A549 (cell line): ENCODE results near the gene PTPN14. TPM values are rescaled to one million over a fixed set of nuclear protein-coding genes. Genes with fewer than 3 reads are reported as not detected.

ENCODE experiments used
- ATAC-seq, 2 experiments: fragments of 200-7000 bp in 1 of 2; fragments of >200 bp in 1 of 2; cut with Nextera tagmentation in 1 of 2; cut with Tn5 transposase in 1 of 2; 3 replicates each; pipeline versions ENCODE4 v1.8.0 to v1.9.1; 2018 to 2020; ENCODE audit warnings: mild to moderate bottlenecking in 1 of 2, moderate library complexity in 1 of 2
- CTCF ChIA-PET: fragments of 300-600 bp; sonication (Branson Sonifier 250); formaldehyde crosslinking; extraction: SDS; loops from one replicate; lab custom pipeline; 2021; ENCODE audit warnings: antibody characterized with exemption, inconsistent platforms; lab: Yijun Ruan, JAX
- POLR2A ChIA-PET: fragments of 350-600 bp; formaldehyde crosslinking; extraction: SDS; loops from one replicate; lab custom pipeline; 2021; ENCODE audit warnings: antibody characterized with exemption, inconsistent platforms; lab: Yijun Ruan, JAX
- DNase-seq, 2 experiments: peaks; one replicate each; pipeline versions ENCODE4 v3.0.0 to v3.0.0-alpha.2; 2011 to 2016; ENCODE audit warnings: low read depth in 1 of 2, low spot score in 1 of 2
- FAIRE-seq: peaks from 2 replicates; lab custom pipeline; 2011; peaks lifted over from hg19 to GRCh38; lab: Jason Lieb, UNC
- H3K27ac ChIP-seq, 2 experiments: fragments of >200 bp; sonication (Bioruptor Twin); formaldehyde crosslinking; 3 replicates each; pipeline ENCODE4 v1.5.1; 2016 to 2017
- H3K4me1 ChIP-seq: fragments of >200 bp; sonication (Bioruptor Twin); formaldehyde crosslinking; 3 replicates; pipeline ENCODE4 v1.6.1; 2016
- H3K4me2 ChIP-seq: fragments of >200 bp; sonication (Bioruptor Twin); formaldehyde crosslinking; 3 replicates; pipeline ENCODE4 v1.6.1; 2016
- H3K4me3 ChIP-seq: fragments of >200 bp; sonication (Bioruptor Twin); formaldehyde crosslinking; 3 replicates; pipeline ENCODE4 v1.5.1; 2016
- H3K9me3 ChIP-seq: fragments of >200 bp; sonication (Bioruptor Twin); formaldehyde crosslinking; 3 replicates; pipeline ENCODE4 v1.6.1; 2016
- CHD4 ChIP-seq: fragments of 200-600 bp; sonication (generic); IDR thresholded peaks from 2 replicates; pipeline ENCODE4 v1.6.1; 2016; ENCODE audit warnings: antibody characterized with exemption, mild to moderate bottlenecking, borderline replicate concordance
- EHMT2 ChIP-seq: fragments of 200-600 bp; sonication (generic); IDR thresholded peaks from 2 replicates; pipeline ENCODE4 v1.6.1; 2016; ENCODE audit warnings: antibody characterized with exemption, low read depth, mild to moderate bottlenecking, moderate library complexity
- EP300 ChIP-seq, 2 experiments: fragments of >200 bp; sonication (Bioruptor Twin); formaldehyde crosslinking; IDR thresholded peaks; 2 replicates in 1 of 2; 3 replicates in 1 of 2; pipeline ENCODE4 v1.6.1; 2016 to 2017
- GATA3 ChIP-seq: IDR thresholded peaks from 2 replicates; pipeline ENCODE4 v1.6.1; 2012; ENCODE audit warnings: borderline replicate concordance
- HDAC2 ChIP-seq: fragments of 200-600 bp; sonication (generic); IDR thresholded peaks from 2 replicates; pipeline ENCODE4 v1.6.1; 2016
- HEYL ChIP-seq: fragments of 250-450 bp; sonication (Bioruptor Pico); IDR thresholded peaks from 2 replicates; pipeline ENCODE4 v1.8.0; 2021; ENCODE audit warnings: mild to moderate bottlenecking, moderate library complexity
- HOXB13 ChIP-seq: fragments of 250-450 bp; sonication (Bioruptor Pico); IDR thresholded peaks from 2 replicates; pipeline ENCODE4 v1.5.0; 2020; ENCODE audit warnings: low read depth, mild to moderate bottlenecking, moderate library complexity
- JUNB ChIP-seq: fragments of >200 bp; sonication (Bioruptor Twin); formaldehyde crosslinking; IDR thresholded peaks from 2 replicates; pipeline ENCODE4 v1.6.1; 2016
- KDM5A ChIP-seq: fragments of 200-600 bp; sonication (generic); IDR thresholded peaks from 2 replicates; pipeline ENCODE4 v1.6.1; 2016; ENCODE audit warnings: antibody characterized with exemption, mild to moderate bottlenecking
- MAFK ChIP-seq: fragments of 450-650 bp; IDR thresholded peaks from 2 replicates; pipeline ENCODE4 v1.6.1; 2014; ENCODE audit not compliant: partially characterized antibody
- MAZ ChIP-seq: fragments of 150-350 bp; IDR thresholded peaks from 2 replicates; pipeline ENCODE4 v1.6.1; 2014; ENCODE audit warnings: antibody characterized with exemption, low read depth, low read length, borderline replicate concordance
- MYC ChIP-seq: IDR thresholded peaks from 2 replicates; pipeline ENCODE4 v1.6.1; 2012; ENCODE audit warnings: mild to moderate bottlenecking, inconsistent platforms, low read length, improper control_type of control experiment, borderline replicate concordance
- NFE2L2 ChIP-seq: fragments of 150-350 bp; conservative IDR thresholded peaks from 2 replicates; pipeline ENCODE4 v1.6.1; 2014; ENCODE audit warnings: low read length
- NPAS2 ChIP-seq: fragments of 250-450 bp; sonication (Bioruptor Pico); IDR thresholded peaks from 2 replicates; pipeline ENCODE4 v1.8.0; 2022; ENCODE audit warnings: mild to moderate bottlenecking, moderate library complexity, borderline replicate concordance
- PHF8 ChIP-seq: fragments of 200-600 bp; sonication (generic); IDR thresholded peaks from 2 replicates; pipeline ENCODE4 v1.6.1; 2016; ENCODE audit warnings: low read depth, mild to moderate bottlenecking, antibody characterized with exemption, moderate library complexity, borderline replicate concordance
- POLR2A ChIP-seq: IDR thresholded peaks from 2 replicates; pipeline ENCODE4 v1.6.1; 2012; ENCODE audit warnings: mild to moderate bottlenecking, low read length
- RAD21 ChIP-seq, 2 experiments: fragments of >200 bp in 1 of 2; sonication (Bioruptor Twin) in 1 of 2; formaldehyde crosslinking in 1 of 2; IDR thresholded peaks in 1 of 2; conservative IDR thresholded peaks in 1 of 2; 2 replicates in 1 of 2; 3 replicates in 1 of 2; pipeline ENCODE4 v1.6.1; 2012 to 2018; ENCODE audit warnings: inconsistent platforms in 1 of 2
- RARB ChIP-seq: fragments of 250-450 bp; sonication (Bioruptor Pico); IDR thresholded peaks from 2 replicates; pipeline ENCODE4 v1.8.0; 2021; ENCODE audit warnings: mild to moderate bottlenecking, moderate library complexity
- RFX5 ChIP-seq: fragments of 450-650 bp; IDR thresholded peaks from 2 replicates; pipeline ENCODE4 v1.7.1; 2014; ENCODE audit warnings: antibody characterized with exemption, mild to moderate bottlenecking, moderate library complexity
- RNF2 ChIP-seq: fragments of 200-600 bp; sonication (generic); IDR thresholded peaks from 2 replicates; pipeline ENCODE4 v1.6.1; 2016; ENCODE audit warnings: low read depth, mild to moderate bottlenecking, antibody characterized with exemption, moderate library complexity, borderline replicate concordance
- SMC3 ChIP-seq: fragments of >200 bp; sonication (Bioruptor Twin); formaldehyde crosslinking; IDR thresholded peaks from 3 replicates; pipeline ENCODE4 v1.6.1; 2018; ENCODE audit warnings: inconsistent platforms
- ZC3H11A ChIP-seq: fragments of 450-650 bp; IDR thresholded peaks from 2 replicates; pipeline ENCODE4 v1.6.1; 2014; ENCODE audit warnings: antibody characterized with exemption, mild to moderate bottlenecking
- ZNF302 ChIP-seq: fragments of 250-450 bp; sonication (Bioruptor Pico); IDR thresholded peaks from 2 replicates; pipeline ENCODE4 v1.9.0; 2021; ENCODE audit warnings: inconsistent platforms, mild to moderate bottlenecking, moderate library complexity
- ZSCAN20 ChIP-seq: fragments of 250-450 bp; sonication (Bioruptor Pico); IDR thresholded peaks from 2 replicates; pipeline ENCODE4 v1.8.0; 2022; ENCODE audit warnings: mild to moderate bottlenecking, moderate library complexity
- WGBS: methylation state at CpG from one replicate; pipeline ENCODE4 v1.1.6; 2017; ENCODE audit errors: missing lambda C conversion rate; 5-methylcytosine and 5-hydroxymethylcytosine counted together
- polyA minus RNA-seq: library from RNA; depleted of rRNA, polyadenylated mRNA; stranded (reverse); fragments of >200 nt; gene quantifications from 2 replicates; pipeline ENCODE4 v1.2.3, GENCODE V29; 2011; rRNA and poly(A)+ RNA removed
- polyA plus RNA-seq, 4 experiments: library from polyadenylated mRNA; depleted of rRNA in 3 of 4; stranded (reverse); fragments of >200 nt; fragmentation: RNase III in 1 of 4; extraction: RNeasy Plus Mini Kit Qiagen cat#74134 plus additional on column Dnase treatment in 1 of 4; gene quantifications; 2 replicates in 3 of 4; 3 replicates in 1 of 4; pipeline ENCODE4 v1.2.3, GENCODE V29; 2011 to 2017
- TF ChIP-seq, protein P1 (sequence below): fragments of >200 bp; sonication (Bioruptor Twin); formaldehyde crosslinking; IDR thresholded peaks from 3 replicates; pipeline ENCODE4 v1.6.1; 2016
- TF ChIP-seq, protein P2 (sequence below): fragments of 200-600 bp; sonication (generic); IDR thresholded peaks from 2 replicates; pipeline ENCODE4 v1.6.1; 2016; ENCODE audit warnings: antibody characterized with exemption, mild to moderate bottlenecking, moderate library complexity
- TF ChIP-seq, protein P3 (sequence below): IDR thresholded peaks from 2 replicates; pipeline ENCODE4 v1.6.1; 2012
- TF ChIP-seq, protein P4 (sequence below): fragments of 250-450 bp; sonication (Bioruptor Pico); IDR thresholded peaks from 2 replicates; pipeline ENCODE4 v1.5.0; 2021; ENCODE audit warnings: mild to moderate bottlenecking, moderate library complexity, borderline replicate concordance
- TF ChIP-seq, protein P5 (sequence below): fragments of >200 bp; sonication (Bioruptor Twin); formaldehyde crosslinking; IDR thresholded peaks from 2 replicates; pipeline ENCODE4 v1.6.1; 2016
- TF ChIP-seq, protein P6 (sequence below): fragments of 250-450 bp; sonication (Bioruptor Pico); IDR thresholded peaks from 2 replicates; pipeline ENCODE4 v1.5.0; 2020; ENCODE audit warnings: low read depth, mild to moderate bottlenecking, moderate library complexity

PTPN14 gene
- 9.9 and 10.0 TPM in 2 replicates for polyA plus RNA-seq (2011; rRNA removed)
- 5.7 and 7.5 TPM in 2 replicates for polyA plus RNA-seq (2012; cell fraction: cytosol; rRNA removed)
- 9.2 and 11.5 TPM in 2 replicates for polyA plus RNA-seq (2012; cell fraction: nucleus; rRNA removed)
- polyA plus RNA-seq (2017; fragmentation: RNase III; extraction: RNeasy Plus Mini Kit Qiagen cat#74134 plus additional on column Dnase treatment), result 9.2 to 13.0 TPM (median 10.3 TPM) in 3 replicates
- polyA minus RNA-seq, result 30.7 and 38.9 TPM in 2 replicates

DNA sequence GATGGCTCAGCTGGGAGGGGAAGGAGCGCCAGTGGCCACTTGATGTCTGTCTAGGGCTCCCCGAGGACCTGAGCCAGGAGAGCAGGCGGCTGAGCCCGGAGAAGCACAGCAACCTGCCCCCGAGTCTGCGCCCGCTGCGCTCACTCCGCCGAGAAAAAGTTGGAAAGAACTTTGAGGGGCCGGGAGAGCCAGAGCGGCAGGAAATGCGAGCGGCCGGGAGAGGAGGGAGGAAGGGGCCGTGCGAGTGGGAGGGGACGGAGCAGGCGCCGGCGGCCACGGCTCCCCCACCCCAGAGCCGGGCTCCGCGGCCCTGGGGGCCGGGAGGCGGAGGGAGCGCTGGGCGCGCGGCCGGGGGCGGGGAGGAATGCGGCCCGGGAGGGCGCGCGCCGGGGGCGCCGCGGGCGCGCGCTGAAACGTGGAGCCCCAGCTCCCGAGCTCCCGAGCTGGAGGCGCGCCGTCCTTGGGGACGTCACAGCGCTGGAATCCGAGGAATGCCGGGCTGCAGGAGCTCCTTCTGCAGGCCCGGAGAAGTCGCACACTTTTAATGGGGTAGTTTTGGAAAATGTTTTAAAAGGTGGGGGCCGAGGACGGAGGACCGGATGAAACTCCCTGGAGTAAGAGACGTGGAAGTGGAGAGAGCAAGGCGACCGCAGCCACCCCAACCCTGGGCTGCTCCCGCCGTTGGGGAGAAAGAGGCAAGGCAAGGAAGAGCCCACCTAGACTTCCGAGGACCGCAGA is at the start of gene PTPN14:
Gene PTPN14 (minus strand): TSS at position 167 of the 738 bp plus-strand sequence. CDS start 86,799 bp downstream, outside the sequence.
- ATAC-seq (peak; percentile 83 to 84), DNase-seq (peak; percentile 91 to 94), FAIRE-seq (no peak)
- H3K27ac ChIP-seq, result peak within 1 kb of the TSS; percentile 93 to 97
- WGBS, result under 1% methylated on average over 34 of the region's 67 CpGs
- POLR2A ChIA-PET, result interaction anchor here (0.7 to 2.3 kb wide), 15 partner anchors 12 to 130 kb away, joined by 3 to 14 read pairs (median 4); partner anchors contain the start of gene CENPF
- peak within 1 kb of the TSS; percentile 85 for H3K4me3 ChIP-seq
- H3K4me2 ChIP-seq, result peak within 1 kb of the TSS; percentile 84
- H3K9me3 ChIP-seq, result no peaks in the 10 kb centered on the region
- peaks cover 46% of the 10 kb centered on the region for H3K4me1 ChIP-seq
- CTCF ChIA-PET, result interaction anchor here (0.6 to 8.5 kb wide), 19 partner anchors 9 to 259 kb away, joined by 3 to 116 read pairs (median 4); no protein-coding TSS in a partner anchor
- TF ChIP-seq, protein P1, sequence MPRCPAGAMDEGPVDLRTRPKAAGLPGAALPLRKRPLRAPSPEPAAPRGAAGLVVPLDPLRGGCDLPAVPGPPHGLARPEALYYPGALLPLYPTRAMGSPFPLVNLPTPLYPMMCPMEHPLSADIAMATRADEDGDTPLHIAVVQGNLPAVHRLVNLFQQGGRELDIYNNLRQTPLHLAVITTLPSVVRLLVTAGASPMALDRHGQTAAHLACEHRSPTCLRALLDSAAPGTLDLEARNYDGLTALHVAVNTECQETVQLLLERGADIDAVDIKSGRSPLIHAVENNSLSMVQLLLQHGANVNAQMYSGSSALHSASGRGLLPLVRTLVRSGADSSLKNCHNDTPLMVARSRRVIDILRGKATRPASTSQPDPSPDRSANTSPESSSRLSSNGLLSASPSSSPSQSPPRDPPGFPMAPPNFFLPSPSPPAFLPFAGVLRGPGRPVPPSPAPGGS, result peak; percentile 65; the same call in 2 of the 3 replicates
- no peak for TF ChIP-seq EP300 (IDR thresholded peaks at IDR 0.05)
- TF ChIP-seq MAFK, result no peak
- TF ChIP-seq, protein P2, sequence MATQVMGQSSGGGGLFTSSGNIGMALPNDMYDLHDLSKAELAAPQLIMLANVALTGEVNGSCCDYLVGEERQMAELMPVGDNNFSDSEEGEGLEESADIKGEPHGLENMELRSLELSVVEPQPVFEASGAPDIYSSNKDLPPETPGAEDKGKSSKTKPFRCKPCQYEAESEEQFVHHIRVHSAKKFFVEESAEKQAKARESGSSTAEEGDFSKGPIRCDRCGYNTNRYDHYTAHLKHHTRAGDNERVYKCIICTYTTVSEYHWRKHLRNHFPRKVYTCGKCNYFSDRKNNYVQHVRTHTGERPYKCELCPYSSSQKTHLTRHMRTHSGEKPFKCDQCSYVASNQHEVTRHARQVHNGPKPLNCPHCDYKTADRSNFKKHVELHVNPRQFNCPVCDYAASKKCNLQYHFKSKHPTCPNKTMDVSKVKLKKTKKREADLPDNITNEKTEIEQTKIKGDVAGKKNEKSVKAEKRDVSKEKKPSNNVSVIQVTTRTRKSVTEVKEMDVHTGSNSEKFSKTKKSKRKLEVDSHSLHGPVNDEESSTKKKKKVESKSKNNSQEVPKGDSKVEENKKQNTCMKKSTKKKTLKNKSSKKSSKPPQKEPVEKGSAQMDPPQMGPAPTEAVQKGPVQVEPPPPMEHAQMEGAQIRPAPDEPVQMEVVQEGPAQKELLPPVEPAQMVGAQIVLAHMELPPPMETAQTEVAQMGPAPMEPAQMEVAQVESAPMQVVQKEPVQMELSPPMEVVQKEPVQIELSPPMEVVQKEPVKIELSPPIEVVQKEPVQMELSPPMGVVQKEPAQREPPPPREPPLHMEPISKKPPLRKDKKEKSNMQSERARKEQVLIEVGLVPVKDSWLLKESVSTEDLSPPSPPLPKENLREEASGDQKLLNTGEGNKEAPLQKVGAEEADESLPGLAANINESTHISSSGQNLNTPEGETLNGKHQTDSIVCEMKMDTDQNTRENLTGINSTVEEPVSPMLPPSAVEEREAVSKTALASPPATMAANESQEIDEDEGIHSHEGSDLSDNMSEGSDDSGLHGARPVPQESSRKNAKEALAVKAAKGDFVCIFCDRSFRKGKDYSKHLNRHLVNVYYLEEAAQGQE, result no peak
- TF ChIP-seq ZSCAN20 (CRISPR knock-in tag), result no peak
- no peak for TF ChIP-seq EHMT2
- TF ChIP-seq GATA3, result no peak
- TF ChIP-seq CHD4, result no peak
- no peak; the same call in none of the 2 replicates for TF ChIP-seq PHF8
- no peak for TF ChIP-seq RNF2
- TF ChIP-seq, protein P3, sequence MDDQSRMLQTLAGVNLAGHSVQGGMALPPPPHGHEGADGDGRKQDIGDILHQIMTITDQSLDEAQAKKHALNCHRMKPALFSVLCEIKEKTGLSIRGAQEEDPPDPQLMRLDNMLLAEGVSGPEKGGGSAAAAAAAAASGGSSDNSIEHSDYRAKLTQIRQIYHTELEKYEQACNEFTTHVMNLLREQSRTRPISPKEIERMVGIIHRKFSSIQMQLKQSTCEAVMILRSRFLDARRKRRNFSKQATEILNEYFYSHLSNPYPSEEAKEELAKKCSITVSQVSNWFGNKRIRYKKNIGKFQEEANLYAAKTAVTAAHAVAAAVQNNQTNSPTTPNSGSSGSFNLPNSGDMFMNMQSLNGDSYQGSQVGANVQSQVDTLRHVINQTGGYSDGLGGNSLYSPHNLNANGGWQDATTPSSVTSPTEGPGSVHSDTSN, result no peak
- TF ChIP-seq HEYL, result no peak
- no peak for TF ChIP-seq JUNB
- no peak for TF ChIP-seq HDAC2
- no peak for TF ChIP-seq NPAS2 (CRISPR knock-in tag)
- TF ChIP-seq RARB (CRISPR knock-in tag), result no peak
- TF ChIP-seq MAZ, result peak; percentile 73; the same call in 1 of the 2 replicates
- peak; percentile 34; the same call in 1 of the 3 replicates for TF ChIP-seq SMC3
- TF ChIP-seq RAD21 (conservative IDR thresholded peaks at IDR 0.05 in 1 of 2, IDR thresholded peaks at IDR 0.05 in 1 of 2), result peak; percentile 14 to 15; a peak in 1 of 5 replicates
- no peak for TF ChIP-seq MYC
- no peak for TF ChIP-seq RFX5
- no peak; the same call in 1 of the 2 replicates for TF ChIP-seq POLR2A
- TF ChIP-seq KDM5A, result no peak
- TF ChIP-seq, protein P4, sequence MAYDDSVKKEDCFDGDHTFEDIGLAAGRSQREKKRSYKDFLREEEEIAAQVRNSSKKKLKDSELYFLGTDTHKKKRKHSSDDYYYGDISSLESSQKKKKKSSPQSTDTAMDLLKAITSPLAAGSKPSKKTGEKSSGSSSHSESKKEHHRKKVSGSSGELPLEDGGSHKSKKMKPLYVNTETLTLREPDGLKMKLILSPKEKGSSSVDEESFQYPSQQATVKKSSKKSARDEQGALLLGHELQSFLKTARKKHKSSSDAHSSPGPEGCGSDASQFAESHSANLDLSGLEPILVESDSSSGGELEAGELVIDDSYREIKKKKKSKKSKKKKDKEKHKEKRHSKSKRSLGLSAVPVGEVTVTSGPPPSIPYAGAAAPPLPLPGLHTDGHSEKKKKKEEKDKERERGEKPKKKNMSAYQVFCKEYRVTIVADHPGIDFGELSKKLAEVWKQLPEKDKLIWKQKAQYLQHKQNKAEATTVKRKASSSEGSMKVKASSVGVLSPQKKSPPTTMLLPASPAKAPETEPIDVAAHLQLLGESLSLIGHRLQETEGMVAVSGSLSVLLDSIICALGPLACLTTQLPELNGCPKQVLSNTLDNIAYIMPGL (CRISPR knock-in tag), result no peak
- TF ChIP-seq ZNF302 (CRISPR knock-in tag), result no peak
- TF ChIP-seq, protein P5, sequence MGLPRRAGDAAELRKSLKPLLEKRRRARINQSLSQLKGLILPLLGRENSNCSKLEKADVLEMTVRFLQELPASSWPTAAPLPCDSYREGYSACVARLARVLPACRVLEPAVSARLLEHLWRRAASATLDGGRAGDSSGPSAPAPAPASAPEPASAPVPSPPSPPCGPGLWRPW, result no peak
- TF ChIP-seq HOXB13 (CRISPR knock-in tag), result no peak
- TF ChIP-seq, protein P6, sequence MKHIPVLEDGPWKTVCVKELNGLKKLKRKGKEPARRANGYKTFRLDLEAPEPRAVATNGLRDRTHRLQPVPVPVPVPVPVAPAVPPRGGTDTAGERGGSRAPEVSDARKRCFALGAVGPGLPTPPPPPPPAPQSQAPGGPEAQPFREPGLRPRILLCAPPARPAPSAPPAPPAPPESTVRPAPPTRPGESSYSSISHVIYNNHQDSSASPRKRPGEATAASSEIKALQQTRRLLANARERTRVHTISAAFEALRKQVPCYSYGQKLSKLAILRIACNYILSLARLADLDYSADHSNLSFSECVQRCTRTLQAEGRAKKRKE, result no peak
- no peak for TF ChIP-seq ZC3H11A
- TF ChIP-seq NFE2L2, result no peak
